Body of pancreas (tissue), 4 donors: ENCODE data around the gene GRK3. TPM values are rescaled to one million over a fixed set of nuclear protein-coding genes. Genes with fewer than 3 reads are reported as not detected.

Experiments
- ATAC-seq: fragments of 150-250 bp; one replicate; pipeline ENCODE4 v1.9.1; 2016
- DNase-seq, 4 donors: peaks; one replicate each; pipeline ENCODE4 v3.0.0-alpha.2; 2019
- H3K27ac ChIP-seq, 4 donors: fragments of 200-600 bp; sonication (generic); 1 replicate in 3 of 4; 2 replicates in 1 of 4; pipeline versions ENCODE4 v1.5.1 to v1.6.1; 2016 to 2019; ENCODE audit warnings: mild to moderate bottlenecking in 1 of 4, mixed read lengths in 1 of 4, moderate library complexity in 1 of 4
- H3K27me3 ChIP-seq, 2 donors: fragments of 200-600 bp; sonication (generic); one replicate each; pipeline ENCODE4 v1.6.0; 2016; ENCODE audit warnings: mild to moderate bottlenecking in 1 of 2
- H3K36me3 ChIP-seq, 2 donors: fragments of 200-600 bp; sonication (generic); replicated peaks in 1 of 2; 2 replicates each; pipeline ENCODE4 v1.5.1; 2016; ENCODE audit warnings: low read depth in 2 of 2; ENCODE audit not compliant: insufficient read depth in 1 of 2
- H3K4me1 ChIP-seq: fragments of 200-600 bp; sonication (generic); one replicate; pipeline ENCODE4 v1.6.0; 2016
- H3K4me3 ChIP-seq, 2 donors: fragments of 200-600 bp; sonication (generic); 1 replicate in 1 of 2; 2 replicates in 1 of 2; pipeline ENCODE4 v1.5.1; 2016 to 2019
- H3K9me3 ChIP-seq, 3 donors: fragments of 200-600 bp; sonication (generic); 1 replicate in 2 of 3; 2 replicates in 1 of 3; pipeline ENCODE4 v1.5.1; 2016
- POLR2A ChIP-seq, 3 donors: fragments of 450-650 bp; IDR thresholded peaks; one replicate each; pipeline ENCODE4 v1.6.1; 2016; ENCODE audit warnings: antibody characterized with exemption in 3 of 3, mild to moderate bottlenecking in 2 of 3
- WGBS, 2 donors: methylation state at CpG; one replicate each; pipeline ENCODE4 v1.1.5; 2017; 5-methylcytosine and 5-hydroxymethylcytosine counted together
- intact Hi-C: fragments of 100-400 bp; cut with DNase I; formaldehyde crosslinking; loops from one replicate; pipeline ENCODE4 v1.15.1; 2023
- total RNA-seq, 2 donors: library from RNA; depleted of rRNA; stranded (reverse); fragments of >200 nt; gene quantifications; one replicate each; pipeline ENCODE4 v1.1.0, GENCODE V29; 2016
- TF ChIP-seq, protein P1 (sequence below), 7 experiments: fragments of 450-650 bp in 4 of 7; fragments of 200-600 bp in 3 of 7; sonication (generic) in 3 of 7; IDR thresholded peaks; one replicate each; pipeline ENCODE4 v1.5.1; 2016 to 2019; ENCODE audit warnings: antibody characterized with exemption in 7 of 7

GRK3 gene
- total RNA-seq, 2 donors from 2014 or later = 10.4 to 10.9 TPM

DNA sequence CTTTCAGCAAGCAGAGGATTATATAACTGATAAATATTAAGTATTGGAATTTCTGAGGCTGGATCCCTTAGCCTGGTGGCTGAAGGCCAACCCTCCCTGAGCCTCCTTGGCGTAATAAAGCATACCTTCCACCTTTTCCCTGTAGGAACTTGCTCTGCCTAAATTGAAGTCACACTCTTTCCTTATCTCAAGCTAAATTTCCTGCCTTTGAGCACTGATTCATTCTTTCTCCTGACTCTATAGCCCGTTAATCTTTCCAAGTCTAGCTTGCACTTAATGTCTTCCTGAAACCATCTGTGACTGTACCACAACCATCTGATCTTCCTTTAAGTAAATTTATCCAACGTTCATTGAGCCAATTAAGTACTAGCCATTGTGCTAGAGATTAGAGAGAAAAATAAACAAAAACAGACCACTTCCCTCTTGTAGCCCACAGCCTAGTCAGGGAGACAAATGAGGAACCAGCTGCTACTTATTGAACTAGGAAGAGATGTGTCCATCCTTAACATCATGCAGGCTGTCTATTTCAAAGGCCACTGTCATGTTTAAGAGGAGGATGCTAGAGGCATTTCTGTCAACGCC is 62.9 kb downstream of the GRK3 start:
- no peak overlapping the region for H3K27ac ChIP-seq
- ATAC-seq = no peak
- WGBS, 2 donors = 49 to 69% methylated on average over 4 of the region's 4 CpGs

GRCh38 chr22:25628494-25628893 is 64.0 kb downstream of the GRK3 start:
- 49% methylated on average over 3 of the region's 3 CpGs for WGBS, 2 donors
- ATAC-seq = no peak
- TF ChIP-seq, protein P1, sequence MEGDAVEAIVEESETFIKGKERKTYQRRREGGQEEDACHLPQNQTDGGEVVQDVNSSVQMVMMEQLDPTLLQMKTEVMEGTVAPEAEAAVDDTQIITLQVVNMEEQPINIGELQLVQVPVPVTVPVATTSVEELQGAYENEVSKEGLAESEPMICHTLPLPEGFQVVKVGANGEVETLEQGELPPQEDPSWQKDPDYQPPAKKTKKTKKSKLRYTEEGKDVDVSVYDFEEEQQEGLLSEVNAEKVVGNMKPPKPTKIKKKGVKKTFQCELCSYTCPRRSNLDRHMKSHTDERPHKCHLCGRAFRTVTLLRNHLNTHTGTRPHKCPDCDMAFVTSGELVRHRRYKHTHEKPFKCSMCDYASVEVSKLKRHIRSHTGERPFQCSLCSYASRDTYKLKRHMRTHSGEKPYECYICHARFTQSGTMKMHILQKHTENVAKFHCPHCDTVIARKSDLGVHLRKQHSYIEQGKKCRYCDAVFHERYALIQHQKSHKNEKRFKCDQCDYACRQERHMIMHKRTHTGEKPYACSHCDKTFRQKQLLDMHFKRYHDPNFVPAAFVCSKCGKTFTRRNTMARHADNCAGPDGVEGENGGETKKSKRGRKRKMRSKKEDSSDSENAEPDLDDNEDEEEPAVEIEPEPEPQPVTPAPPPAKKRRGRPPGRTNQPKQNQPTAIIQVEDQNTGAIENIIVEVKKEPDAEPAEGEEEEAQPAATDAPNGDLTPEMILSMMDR (IDR thresholded peaks at IDR 0.05) = no peak
- no peak for TF ChIP-seq POLR2A (IDR thresholded peaks at IDR 0.05)
- Histone ChIP-seq H3K9me3 (no peaks in the 10 kb centered on the region), H3K27ac (peak overlapping the region in 1 of 4 donors; percentile 5), H3K36me3 (no peaks in the 10 kb centered on the region), H3K27me3 (no peaks in the 10 kb centered on the region), H3K4me1 (peaks cover 13% of the 10 kb centered on the region), H3K4me3 (no peak overlapping the region)
- DNase-seq = no peak
- intact Hi-C loops = no loop called here

More for the DNA sequence above, 62.9 kb downstream of the GRK3 start:
- no peak for TF ChIP-seq POLR2A (IDR thresholded peaks at IDR 0.05)
- TF ChIP-seq, protein P1 (IDR thresholded peaks at IDR 0.05) = no peak
- H3K36me3 ChIP-seq = no peaks in the 10 kb centered on the region
- no peak for DNase-seq
- intact Hi-C loops = no loop called here
- H3K9me3 ChIP-seq = no peaks in the 10 kb centered on the region
- peaks cover 13% of the 10 kb centered on the region for H3K4me1 ChIP-seq
- no peaks in the 10 kb centered on the region for H3K27me3 ChIP-seq
- H3K4me3 ChIP-seq = no peak overlapping the region

GRCh38 chr22:25629613-25630012 is 65.1 kb downstream of the GRK3 start:
- no peaks in the 10 kb centered on the region for H3K36me3 ChIP-seq
- no peaks in the 10 kb centered on the region for H3K27me3 ChIP-seq
- WGBS, 2 donors = 54 to 80% methylated on average over 2 of the region's 2 CpGs
- no peak for ATAC-seq
- H3K4me3 ChIP-seq = no peak overlapping the region
- H3K4me1 ChIP-seq = peaks cover 13% of the 10 kb centered on the region
- no peak overlapping the region for H3K27ac ChIP-seq
- H3K9me3 ChIP-seq = no peaks in the 10 kb centered on the region
- TF ChIP-seq, protein P1 (IDR thresholded peaks at IDR 0.05) = no peak
- TF ChIP-seq POLR2A (IDR thresholded peaks at IDR 0.05) = no peak
- no peak for DNase-seq
- intact Hi-C loops = no loop called here

GRCh38 chr22:25630447-25630846 is 66.0 kb downstream of the GRK3 start:
- no peaks in the 10 kb centered on the region for H3K36me3 ChIP-seq

More at GRCh38 chr22:25630447-25630846, 66.0 kb downstream of the GRK3 start:
- intact Hi-C loops = no loop called here
- no peak overlapping the region for H3K4me3 ChIP-seq
- ATAC-seq = no peak
- H3K27me3 ChIP-seq = no peaks in the 10 kb centered on the region
- 53 to 69% methylated on average over 5 of the region's 5 CpGs for WGBS, 2 donors
- no peaks in the 10 kb centered on the region for H3K9me3 ChIP-seq
- no peak for DNase-seq
- TF ChIP-seq POLR2A (IDR thresholded peaks at IDR 0.05) = no peak
- TF ChIP-seq, protein P1 (IDR thresholded peaks at IDR 0.05) = no peak
- H3K27ac ChIP-seq = peak overlapping the region in 1 of 4 donors; percentile 24
- peaks cover 13% of the 10 kb centered on the region for H3K4me1 ChIP-seq
